Common myeloid progenitor, CD34-positive (primary cell): ENCODE results near the gene LRP8.

Experiments used
- CTCF ChIA-PET: fragments of 350-600 bp; sonication (Branson Sonifier 250); formaldehyde crosslinking; loops from one replicate; lab custom pipeline; 2021; ENCODE audit warnings: antibody characterized with exemption; lab: Charles Lee
- POLR2A ChIA-PET: fragments of 350-600 bp; sonication (Branson Sonifier 250); formaldehyde crosslinking; loops from one replicate; lab custom pipeline; 2021; ENCODE audit warnings: antibody characterized with exemption; lab: Charles Lee
- DNase-seq, 3 donors: peaks; one replicate each; pipeline versions ENCODE4 v3.0.0 to v3.0.0-alpha.2; 2013
- H3K27ac ChIP-seq, 2 experiments: 1 replicate in 1 of 2; 2 replicates in 1 of 2; pipeline ENCODE4 v1.7.0; 2013; ENCODE audit warnings: inconsistent platforms in 2 of 2, low read length in 2 of 2, mild to moderate bottlenecking in 2 of 2, low read depth in 1 of 2, moderate library complexity in 1 of 2; ENCODE audit not compliant: severe bottlenecking in 2 of 2, insufficient read depth in 1 of 2, poor library complexity in 1 of 2
- H3K27me3 ChIP-seq, 5 experiments: replicated peaks in 2 of 5; 1 replicate in 3 of 5; 2 replicates in 2 of 5; pipeline versions ENCODE4 v1.6.1 to v1.7.0; 2013; ENCODE audit warnings: low read length in 4 of 5, mild to moderate bottlenecking in 2 of 5, moderate library complexity in 2 of 5, inconsistent platforms in 1 of 5; ENCODE audit not compliant: insufficient read depth in 5 of 5, control insufficient read depth in 4 of 5
- H3K36me3 ChIP-seq, 4 experiments: 1 replicate in 2 of 4; 2 replicates in 2 of 4; pipeline versions ENCODE4 v1.6.1 to v1.7.0; 2013; ENCODE audit warnings: low read length in 3 of 4, control low read depth in 1 of 4, mild to moderate bottlenecking in 1 of 4; ENCODE audit not compliant: control insufficient read depth in 4 of 4, insufficient read depth in 4 of 4
- H3K4me1 ChIP-seq, 4 experiments: 1 replicate in 3 of 4; 2 replicates in 1 of 4; pipeline versions ENCODE4 v1.6.1 to v1.7.1; 2013; ENCODE audit warnings: low read length in 3 of 4, mild to moderate bottlenecking in 3 of 4, control low read depth in 1 of 4, inconsistent platforms in 1 of 4, moderate library complexity in 1 of 4; ENCODE audit not compliant: control insufficient read depth in 4 of 4, insufficient read depth in 4 of 4; ENCODE audit errors: control extremely low read depth in 1 of 4
- H3K4me3 ChIP-seq, 7 experiments: 1 replicate in 4 of 7; 2 replicates in 3 of 7; pipeline versions ENCODE4 v1.5.1 to v1.7.0; 2013; ENCODE audit warnings: mild to moderate bottlenecking in 7 of 7, low read length in 6 of 7, moderate library complexity in 6 of 7, inconsistent platforms in 2 of 7, low read depth in 2 of 7, control low read depth in 1 of 7; ENCODE audit not compliant: insufficient read depth in 4 of 7, control insufficient read depth in 1 of 7; ENCODE audit errors: extremely low read depth in 1 of 7
- H3K9me3 ChIP-seq, 5 experiments: 1 replicate in 4 of 5; 2 replicates in 1 of 5; pipeline versions ENCODE4 v1.6.1 to v1.7.1; 2013; ENCODE audit warnings: low read length in 4 of 5, mild to moderate bottlenecking in 2 of 5, inconsistent platforms in 1 of 5, low read depth in 1 of 5, moderate library complexity in 1 of 5; ENCODE audit not compliant: control insufficient read depth in 4 of 5, insufficient read depth in 2 of 5; ENCODE audit errors: control extremely low read depth in 1 of 5
- WGBS: methylation state at CpG from one replicate; pipeline ENCODE4 v1.1.5; 2013; ENCODE audit not compliant: insufficient coverage; 5-methylcytosine and 5-hydroxymethylcytosine counted together

Gene LRP8

GRCh38 chr1:53296117-53296749 lies 31.6 kb downstream of the LRP8 start:
- ChIA-PET POLR2A (interaction anchor here (0.8 kb wide), 1 partner anchor 34 kb away, joined by 3 read pairs; no protein-coding TSS in a partner anchor), CTCF (interaction anchor here (0.7 to 1.3 kb wide), 4 partner anchors 10 to 28 kb away, joined by 3 read pairs; no protein-coding TSS in a partner anchor)
- H3K9me3 ChIP-seq = no peaks in the 10 kb centered on the region
- peak in 1 of 3 donors; percentile 26 for DNase-seq
- WGBS = 66% methylated on average over 9 of the region's 12 CpGs
- H3K27me3 ChIP-seq = no peaks in the 10 kb centered on the region
- H3K27ac ChIP-seq = peak overlapping the region in 1 of 2 experiments; percentile 15
- peaks cover 1 to 52% (median 22%) of the 10 kb centered on the region in 4 experiments for H3K4me1 ChIP-seq
- H3K4me3 ChIP-seq = no peak overlapping the region
- peaks cover 0 to 61% (median 4%) of the 10 kb centered on the region in 4 experiments for H3K36me3 ChIP-seq

- H3K27me3 ChIP-seq = no peaks in the 10 kb centered on the region
- no peak for DNase-seq
- WGBS = 85% methylated on average over 3 of the region's 4 CpGs
- ChIA-PET POLR2A (no interaction called here), CTCF (interaction anchor here (1.1 kb wide), 1 partner anchor 9 kb away, joined by 3 read pairs; no protein-coding TSS in a partner anchor)
- H3K36me3 ChIP-seq = peaks cover 0 to 63% (median 4%) of the 10 kb centered on the region in 4 experiments
- no peaks in the 10 kb centered on the region for H3K9me3 ChIP-seq
- H3K4me3 ChIP-seq = no peak overlapping the region
- H3K27ac ChIP-seq = peak overlapping the region in 1 of 2 experiments; percentile 15
- H3K4me1 ChIP-seq = peaks cover 1 to 52% (median 23%) of the 10 kb centered on the region in 4 experiments
Observed at GRCh38 chr1:53295726-53296116, 32.1 kb downstream of the LRP8 start.

GRCh38 chr1:53295295-53295694 lies 32.6 kb downstream of the LRP8 start:
- 97% methylated on average over 3 of the region's 3 CpGs for WGBS
- no peak overlapping the region for H3K27ac ChIP-seq
- H3K27me3 ChIP-seq = no peaks in the 10 kb centered on the region
- H3K36me3 ChIP-seq = peaks cover 0 to 63% (median 6%) of the 10 kb centered on the region in 4 experiments
- H3K4me1 ChIP-seq = peaks cover 1 to 52% (median 24%) of the 10 kb centered on the region in 4 experiments
- H3K9me3 ChIP-seq = no peaks in the 10 kb centered on the region
- H3K4me3 ChIP-seq = no peak overlapping the region
- ChIA-PET CTCF (interaction anchor here (1.1 to 1.6 kb wide), 2 partner anchors 9 to 27 kb away, joined by 3 read pairs; no protein-coding TSS in a partner anchor), POLR2A (no interaction called here)
- DNase-seq = no peak

GRCh38 chr1:53294567-53294966 lies 33.3 kb downstream of the LRP8 start:
- Histone ChIP-seq H3K36me3 (peaks cover 0 to 67% (median 7%) of the 10 kb centered on the region in 4 experiments), H3K9me3 (no peaks in the 10 kb centered on the region), H3K4me1 (peaks cover 1 to 52% (median 24%) of the 10 kb centered on the region in 4 experiments), H3K4me3 (no peak overlapping the region), H3K27ac (no peak overlapping the region), H3K27me3 (no peaks in the 10 kb centered on the region)
- ChIA-PET CTCF (interaction anchor here (1.6 to 1.7 kb wide), 2 partner anchors 27 to 98 kb away, joined by 3 to 6 read pairs; no protein-coding TSS in a partner anchor), POLR2A (no interaction called here)
- WGBS = 82% methylated on average over 9 of the region's 9 CpGs
- DNase-seq = peak in 1 of 3 donors; percentile 12

GRCh38 chr1:53294061-53294460 lies 33.8 kb downstream of the LRP8 start:
- CTCF ChIA-PET = interaction anchor here (1.6 to 2.5 kb wide), 3 partner anchors 18 to 99 kb away, joined by 3 to 6 read pairs (median 6); no protein-coding TSS in a partner anchor
- 89% methylated on average over 3 of the region's 3 CpGs for WGBS
- H3K27ac ChIP-seq = no peak overlapping the region

GRCh38 chr1:53293123-53293522 lies 34.7 kb downstream of the LRP8 start:
- Histone ChIP-seq H3K36me3 (peaks cover 0 to 70% (median 16%) of the 10 kb centered on the region in 4 experiments), H3K27ac (no peak overlapping the region), H3K27me3 (no peaks in the 10 kb centered on the region), H3K4me1 (peaks cover 1 to 43% (median 24%) of the 10 kb centered on the region in 4 experiments), H3K4me3 (no peak overlapping the region), H3K9me3 (no peaks in the 10 kb centered on the region)
- POLR2A ChIA-PET = no interaction called here
- CTCF ChIA-PET = interaction anchor here (1.1 to 2.5 kb wide), 2 partner anchors 19 to 29 kb away, joined by 3 to 6 read pairs; no protein-coding TSS in a partner anchor
- WGBS = 75% methylated on average over 1 of the region's 2 CpGs
- no peak for DNase-seq

More at GRCh38 chr1:53294061-53294460, 33.8 kb downstream of the LRP8 start:
- H3K4me3 ChIP-seq = no peak overlapping the region
- POLR2A ChIA-PET = no interaction called here
- no peaks in the 10 kb centered on the region for H3K9me3 ChIP-seq
- peaks cover 0 to 67% (median 11%) of the 10 kb centered on the region in 4 experiments for H3K36me3 ChIP-seq
- H3K27me3 ChIP-seq = no peaks in the 10 kb centered on the region
- no peak for DNase-seq
- H3K4me1 ChIP-seq = peaks cover 1 to 52% (median 24%) of the 10 kb centered on the region in 4 experiments

- POLR2A ChIA-PET = no interaction called here
- H3K27ac ChIP-seq = no peak overlapping the region
- peaks cover 0 to 70% (median 17%) of the 10 kb centered on the region in 4 experiments for H3K36me3 ChIP-seq
- H3K4me3 ChIP-seq = no peak overlapping the region
- H3K9me3 ChIP-seq = no peaks in the 10 kb centered on the region
- H3K27me3 ChIP-seq = no peaks in the 10 kb centered on the region
- no peak for DNase-seq
- CTCF ChIA-PET = interaction anchor here (1.1 to 2.5 kb wide), 3 partner anchors 14 to 30 kb away, joined by 3 to 13 read pairs (median 6); no protein-coding TSS in a partner anchor
- H3K4me1 ChIP-seq = peaks cover 1 to 39% (median 23%) of the 10 kb centered on the region in 4 experiments
- 86% methylated on average over 2 of the region's 2 CpGs for WGBS
Observed at GRCh38 chr1:53292690-53293089, 35.2 kb downstream of the LRP8 start.
